DOHH2 (cell line): ENCODE measurements around the gene RIMOC1.

Experiments
- CTCF ChIP-seq: fragments of 200-600 bp; sonication (generic); IDR thresholded peaks from one replicate; pipeline ENCODE4 v1.5.1; 2014; ENCODE audit warnings: antibody characterized with exemption, mild to moderate bottlenecking, low read depth, low read length; ENCODE audit not compliant: poor library complexity, severe bottlenecking
- EZH2phosphoT487 ChIP-seq: fragments of 200-600 bp; sonication (generic); IDR thresholded peaks from 2 replicates; pipeline ENCODE4 v1.6.1; 2017; ENCODE audit warnings: borderline replicate concordance, mild to moderate bottlenecking, antibody characterized with exemption, low read length, moderate library complexity, mixed read lengths

DNA sequence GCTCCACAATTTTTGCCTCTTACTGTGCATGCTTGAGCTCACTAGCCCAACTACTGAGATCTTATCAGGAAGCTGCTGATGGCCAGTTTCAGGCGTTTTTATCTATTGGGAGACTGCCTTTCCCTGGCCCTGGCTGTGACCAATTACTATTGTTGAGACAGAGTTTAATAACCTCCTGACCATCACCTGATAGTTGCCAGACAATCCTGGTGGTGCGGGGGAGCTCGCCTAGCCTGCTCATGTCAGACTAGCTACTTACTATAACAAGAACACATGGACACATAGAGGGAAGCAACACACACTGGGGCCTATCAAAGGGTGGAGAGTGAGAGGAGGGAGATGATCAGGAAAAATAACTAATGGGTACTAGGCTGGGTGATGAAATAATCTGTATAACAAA, 20.9 kb upstream of the RIMOC1 start:
- TF ChIP-seq CTCF (no peak), EZH2phosphoT487 (no peak)
